ENCODE results near the gene UNC5A.

The UNC5A gene

DNA sequence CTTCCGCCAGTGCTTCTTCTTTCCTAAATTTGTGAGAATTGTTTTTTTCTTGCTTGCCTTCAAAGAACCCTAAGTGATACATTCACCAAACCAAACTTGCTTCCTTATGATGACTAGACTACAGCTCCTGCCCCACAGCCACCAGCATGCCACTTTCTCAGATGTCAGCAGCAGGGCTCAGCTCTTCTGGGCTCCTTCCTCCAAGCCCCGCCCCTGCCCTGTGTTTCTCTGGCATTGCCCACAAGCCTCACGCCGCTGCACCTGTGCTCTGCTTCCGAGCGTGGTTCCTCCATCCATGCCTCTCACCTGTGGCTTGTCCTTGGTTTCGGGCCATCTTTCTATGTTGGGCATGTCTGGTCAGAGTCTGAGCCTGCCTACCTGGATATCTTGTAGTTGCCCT is 10.6 kb downstream of the UNC5A start:
- no peak overlapping the region for H3K27ac ChIP-seq (ENCODE audit: low read length)
- DNase-seq (no peak), ATAC-seq (ENCODE audit: insufficient read depth, low read depth) (no peak)
- H3K36me3 ChIP-seq (ENCODE audit: insufficient read depth, low read length) = no peaks in the 10 kb centered on the region
- no peak overlapping the region for H3K9ac ChIP-seq (ENCODE audit: low read depth, low read length)
- no peaks in the 10 kb centered on the region for H3K9me3 ChIP-seq (ENCODE audit: insufficient read depth, low read length, severe bottlenecking)
- peaks cover 8% of the 10 kb centered on the region; the same call in 1 of the 2 replicates for H4K20me1 ChIP-seq (ENCODE audit: insufficient read depth, low read length)
- no peaks in the 10 kb centered on the region for H3K27me3 ChIP-seq (ENCODE audit: insufficient read depth, low read length, poor library complexity)
- H3K4me1 ChIP-seq (ENCODE audit: insufficient read depth, low read length) = no peaks in the 10 kb centered on the region
- TF ChIP-seq, protein P1, sequence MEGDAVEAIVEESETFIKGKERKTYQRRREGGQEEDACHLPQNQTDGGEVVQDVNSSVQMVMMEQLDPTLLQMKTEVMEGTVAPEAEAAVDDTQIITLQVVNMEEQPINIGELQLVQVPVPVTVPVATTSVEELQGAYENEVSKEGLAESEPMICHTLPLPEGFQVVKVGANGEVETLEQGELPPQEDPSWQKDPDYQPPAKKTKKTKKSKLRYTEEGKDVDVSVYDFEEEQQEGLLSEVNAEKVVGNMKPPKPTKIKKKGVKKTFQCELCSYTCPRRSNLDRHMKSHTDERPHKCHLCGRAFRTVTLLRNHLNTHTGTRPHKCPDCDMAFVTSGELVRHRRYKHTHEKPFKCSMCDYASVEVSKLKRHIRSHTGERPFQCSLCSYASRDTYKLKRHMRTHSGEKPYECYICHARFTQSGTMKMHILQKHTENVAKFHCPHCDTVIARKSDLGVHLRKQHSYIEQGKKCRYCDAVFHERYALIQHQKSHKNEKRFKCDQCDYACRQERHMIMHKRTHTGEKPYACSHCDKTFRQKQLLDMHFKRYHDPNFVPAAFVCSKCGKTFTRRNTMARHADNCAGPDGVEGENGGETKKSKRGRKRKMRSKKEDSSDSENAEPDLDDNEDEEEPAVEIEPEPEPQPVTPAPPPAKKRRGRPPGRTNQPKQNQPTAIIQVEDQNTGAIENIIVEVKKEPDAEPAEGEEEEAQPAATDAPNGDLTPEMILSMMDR (IDR thresholded peaks at IDR 0.05; ENCODE audit: borderline replicate concordance, extremely low read depth, low read length, poor library complexity, severe bottlenecking) = no peak
- TF ChIP-seq EZH2 (IDR thresholded peaks at IDR 0.05; ENCODE audit: borderline replicate concordance, low read depth, low read length, severe bottlenecking) = no peak
- H2AFZ ChIP-seq (ENCODE audit: low read depth, low read length) = no peak overlapping the region
- H3K4me2 ChIP-seq (ENCODE audit: insufficient read depth, low read length) = no peak overlapping the region
- no peaks in the 10 kb centered on the region for H3K79me2 ChIP-seq (ENCODE audit: insufficient read depth, low read length)
- no peak overlapping the region for H3K4me3 ChIP-seq (ENCODE audit: low read depth in 1 of 2, low read length in 2 of 2)

DNA sequence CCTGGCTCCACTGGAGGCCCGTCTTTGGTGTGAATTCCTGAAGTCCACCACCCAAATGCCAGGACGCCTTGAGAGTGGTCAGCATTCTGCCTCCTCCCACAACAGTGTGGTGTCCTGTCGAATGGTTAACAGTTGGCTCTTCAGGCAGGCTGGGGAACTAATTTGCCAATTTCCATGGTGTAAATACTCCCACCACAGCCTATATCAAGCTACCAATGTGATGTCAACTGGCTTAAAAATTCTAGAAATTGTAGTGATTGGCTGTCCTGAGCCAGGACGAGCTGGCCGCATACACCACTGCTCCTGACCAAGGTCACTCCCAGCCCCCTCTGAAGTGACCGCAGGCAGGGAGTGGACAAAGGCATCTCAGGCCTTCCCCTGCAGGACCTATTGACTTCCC is 11.1 kb downstream of the UNC5A start:
- Histone ChIP-seq H3K27ac (ENCODE audit: low read length) (no peak overlapping the region), H3K4me2 (ENCODE audit: insufficient read depth, low read length) (no peak overlapping the region), H3K36me3 (ENCODE audit: insufficient read depth, low read length) (no peaks in the 10 kb centered on the region), H3K4me3 (ENCODE audit: low read depth in 1 of 2, low read length in 2 of 2) (no peak overlapping the region), H4K20me1 (ENCODE audit: insufficient read depth, low read length) (peaks cover 8% of the 10 kb centered on the region; the same call in 1 of the 2 replicates), H3K79me2 (ENCODE audit: insufficient read depth, low read length) (no peaks in the 10 kb centered on the region), H3K9me3 (ENCODE audit: insufficient read depth, low read length, severe bottlenecking) (no peaks in the 10 kb centered on the region), H3K27me3 (ENCODE audit: insufficient read depth, low read length, poor library complexity) (no peaks in the 10 kb centered on the region), H2AFZ (ENCODE audit: low read depth, low read length) (no peak overlapping the region), H3K4me1 (ENCODE audit: insufficient read depth, low read length) (no peaks in the 10 kb centered on the region), H3K9ac (ENCODE audit: low read depth, low read length) (no peak overlapping the region)
- no peak for ATAC-seq (ENCODE audit: insufficient read depth, low read depth)
- no peak for TF ChIP-seq EZH2 (IDR thresholded peaks at IDR 0.05; ENCODE audit: borderline replicate concordance, low read depth, low read length, severe bottlenecking)
- TF ChIP-seq, protein P1 (IDR thresholded peaks at IDR 0.05; ENCODE audit: borderline replicate concordance, extremely low read depth, low read length, poor library complexity, severe bottlenecking) = no peak
- no peak for DNase-seq

GRCh38 chr5:176822041-176822792 is 11.9 kb downstream of the UNC5A start:
- H3K9me3 ChIP-seq (ENCODE audit: insufficient read depth, low read length, severe bottlenecking) = no peaks in the 10 kb centered on the region
- no peak overlapping the region for H3K9ac ChIP-seq (ENCODE audit: low read depth, low read length)
- no peaks in the 10 kb centered on the region for H3K79me2 ChIP-seq (ENCODE audit: insufficient read depth, low read length)
- H4K20me1 ChIP-seq (ENCODE audit: insufficient read depth, low read length) = peaks cover 8% of the 10 kb centered on the region; the same call in 1 of the 2 replicates
- no peak overlapping the region for H3K4me2 ChIP-seq (ENCODE audit: insufficient read depth, low read length)
- no peak overlapping the region for H2AFZ ChIP-seq (ENCODE audit: low read depth, low read length)
- no peak for ATAC-seq (ENCODE audit: insufficient read depth, low read depth)
- no peaks in the 10 kb centered on the region for H3K36me3 ChIP-seq (ENCODE audit: insufficient read depth, low read length)
- no peak overlapping the region for H3K4me3 ChIP-seq (ENCODE audit: low read depth in 1 of 2, low read length in 2 of 2)
- H3K27ac ChIP-seq (ENCODE audit: low read length) = no peak overlapping the region
- no peaks in the 10 kb centered on the region for H3K4me1 ChIP-seq (ENCODE audit: insufficient read depth, low read length)
- H3K27me3 ChIP-seq (ENCODE audit: insufficient read depth, low read length, poor library complexity) = no peaks in the 10 kb centered on the region
- no peak for DNase-seq
- TF ChIP-seq EZH2 (IDR thresholded peaks at IDR 0.05; ENCODE audit: borderline replicate concordance, low read depth, low read length, severe bottlenecking) = no peak
- TF ChIP-seq, protein P1 (IDR thresholded peaks at IDR 0.05; ENCODE audit: borderline replicate concordance, extremely low read depth, low read length, poor library complexity, severe bottlenecking) = no peak
